ENCODE measurements around the gene KNSTRN.

GRCh38 chr15:40397688-40398412, 15.3 kb downstream of the KNSTRN start:
- no peak for TF ChIP-seq CTCF (IDR thresholded peaks at IDR 0.05; ENCODE audit: borderline replicate concordance, extremely low read depth, low read length, poor library complexity, severe bottlenecking)
- no peak for TF ChIP-seq EZH2 (IDR thresholded peaks at IDR 0.05; ENCODE audit: borderline replicate concordance, low read depth, low read length, severe bottlenecking)

Data from DND-41 (cell line).